Ovary (tissue), 10 donors: ENCODE data around the gene MEAK7. TPM values are rescaled to one million over a fixed set of nuclear protein-coding genes. Genes with fewer than 3 reads are reported as not detected.
A peak's percentile ranks its signal among the peaks of the same experiment; 100 is the strongest.

ENCODE experiments used
- DNase-seq, 5 donors: peaks; one replicate each; pipeline ENCODE4 v3.0.0-alpha.2; 2019 to 2020
- H3K27ac ChIP-seq, 2 donors: fragments of 200-600 bp; one replicate each; pipeline versions ENCODE4 v1.5.1 to v1.8.0; 2019 to 2022
- H3K27me3 ChIP-seq: fragments of 200-600 bp; one replicate; pipeline ENCODE4 v1.8.0; 2022
- H3K36me3 ChIP-seq: fragments of 200-600 bp; sonication (generic); one replicate; pipeline ENCODE4 v1.5.1; 2019
- H3K4me1 ChIP-seq: one replicate; pipeline ENCODE4 v1.8.1; 2013; ENCODE audit warnings: mild to moderate bottlenecking, moderate library complexity; ENCODE audit not compliant: insufficient read depth
- H3K4me3 ChIP-seq: fragments of 200-600 bp; sonication (generic); one replicate; pipeline ENCODE4 v1.5.1; 2017
- H3K9me3 ChIP-seq, 2 donors: fragments of 200-600 bp in 1 of 2; sonication (generic) in 1 of 2; one replicate each; pipeline versions ENCODE4 v1.5.1 to v1.8.1; 2013 to 2019; ENCODE audit warnings: mild to moderate bottlenecking in 1 of 2, moderate library complexity in 1 of 2
- EP300 ChIP-seq: sonication (generic); formaldehyde crosslinking; IDR thresholded peaks from one replicate; pipeline ENCODE4 v1.6.1; 2017; ENCODE audit warnings: antibody characterized with exemption
- POLR2A ChIP-seq: fragments of 450-650 bp; IDR thresholded peaks from one replicate; pipeline ENCODE4 v1.6.1; 2017; ENCODE audit warnings: antibody characterized with exemption, mild to moderate bottlenecking, moderate library complexity
- WGBS, 3 donors: extraction: QIAGEN DNeasy Blood & Tissue Kit in 1 of 3; methylation state at CpG; one replicate each; pipeline versions ENCODE4 v1.1.5 to v1.1.7; 2013 to 2017; 5-methylcytosine and 5-hydroxymethylcytosine counted together
- intact Hi-C, 4 donors: fragments of 100-400 bp; cut with DNase I; formaldehyde crosslinking; loops; one replicate each; pipeline versions ENCODE4 v1.11.0 to v1.15.1; 2022 to 2023
- long read RNA-seq, 3 donors: library from polyadenylated mRNA in 2 of 3; unstranded in 2 of 3; transcript quantifications; one replicate each; pipeline ENCODE4 v2.0.0 and lab custom pipeline, GENCODE V29; 2021 to 2026
- polyA plus RNA-seq, 2 donors: library from polyadenylated mRNA; stranded (reverse); fragments of 200-250 nt in 1 of 2; fragments of 350-450 nt in 1 of 2; fragmentation: Illumina TruSeq in 1 of 2; extraction: RNeasy Lipid Tissue Mini Kit (QIAGEN cat#74804) in 1 of 2; gene quantifications; one replicate each; pipeline ENCODE4 v1.2.3, GENCODE V29; 2013 to 2014
- total RNA-seq, 7 donors: library from RNA; depleted of rRNA in 2 of 7; stranded (reverse); fragments of >200 nt in 2 of 7; fragmentation: NEBNext Ultra II Directional in 3 of 7; extraction: Animal tissue kit (Norgen Biotek cat#: 25700) in 3 of 7; gene quantifications; one replicate each; pipeline versions ENCODE4 v1.1.0 to v1.2.4, GENCODE V29; 2016 to 2023
- TF ChIP-seq, protein P1 (sequence below), 3 donors: fragments of 450-650 bp in 2 of 3; fragments of 200-600 bp in 1 of 3; IDR thresholded peaks; one replicate each; pipeline versions ENCODE4 v1.5.1 to v1.8.0; 2016 to 2022; ENCODE audit warnings: antibody characterized with exemption in 3 of 3, mild to moderate bottlenecking in 1 of 3
- donor health status: DM: no; HTN: no; CAD: no; lungs with moderate emphysema.
- donor health status: DM: no; HTN: no; CAD: no.
- donor health status: Bipolar disorder and iron deficiency.
- donor health status: DM: yes; HTN: yes; CAD: no.
- donor health status: DM: no; HTN: no; CAD: no.
- donor health status: DM: yes; HTN: yes; CAD: no.

The MEAK7 gene
- total RNA-seq (10 to 100 TPM in 6 of 7 donors, 1 to 10 TPM in 1; 8.6 to 23.0 (median 19.2) TPM), polyA plus RNA-seq (10 to 100 TPM in 1 of 2 donors, 1 to 10 TPM in 1; 6.6 to 14.5 TPM)
- long read RNA-seq, donor 1, full-length matches to known transcripts = 24 of 66 reads
- long read RNA-seq, donor 1, partial matches to known transcripts = 24 of 66 reads
- long read RNA-seq, donor 1, other reads (novel, unspliced or antisense) = 18 of 66 reads
- long read RNA-seq, donor 2 = 0 reads
- long read RNA-seq, donor 3, full-length matches to known transcripts = 7 of 23 reads
- long read RNA-seq, donor 3, partial matches to known transcripts = 2 of 23 reads
- long read RNA-seq, donor 3, other reads (novel, unspliced or antisense) = 14 of 23 reads

- H3K4me1 ChIP-seq = peaks cover 13% of the 10 kb centered on the region
- TF ChIP-seq EP300 (no peak), POLR2A (peak; percentile 67)
- TF ChIP-seq, protein P1, sequence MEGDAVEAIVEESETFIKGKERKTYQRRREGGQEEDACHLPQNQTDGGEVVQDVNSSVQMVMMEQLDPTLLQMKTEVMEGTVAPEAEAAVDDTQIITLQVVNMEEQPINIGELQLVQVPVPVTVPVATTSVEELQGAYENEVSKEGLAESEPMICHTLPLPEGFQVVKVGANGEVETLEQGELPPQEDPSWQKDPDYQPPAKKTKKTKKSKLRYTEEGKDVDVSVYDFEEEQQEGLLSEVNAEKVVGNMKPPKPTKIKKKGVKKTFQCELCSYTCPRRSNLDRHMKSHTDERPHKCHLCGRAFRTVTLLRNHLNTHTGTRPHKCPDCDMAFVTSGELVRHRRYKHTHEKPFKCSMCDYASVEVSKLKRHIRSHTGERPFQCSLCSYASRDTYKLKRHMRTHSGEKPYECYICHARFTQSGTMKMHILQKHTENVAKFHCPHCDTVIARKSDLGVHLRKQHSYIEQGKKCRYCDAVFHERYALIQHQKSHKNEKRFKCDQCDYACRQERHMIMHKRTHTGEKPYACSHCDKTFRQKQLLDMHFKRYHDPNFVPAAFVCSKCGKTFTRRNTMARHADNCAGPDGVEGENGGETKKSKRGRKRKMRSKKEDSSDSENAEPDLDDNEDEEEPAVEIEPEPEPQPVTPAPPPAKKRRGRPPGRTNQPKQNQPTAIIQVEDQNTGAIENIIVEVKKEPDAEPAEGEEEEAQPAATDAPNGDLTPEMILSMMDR (IDR thresholded peaks at IDR 0.05) = peak in 1 of 3 donors; percentile 20
- 1 to 2% (median 1%) methylated on average over 34 to 45 of the region's 45 CpGs for WGBS, 3 donors
- DNase-seq = peak; percentile 98 to 100 (median 99)
- H3K27me3 ChIP-seq = no peaks in the 10 kb centered on the region
- intact Hi-C loops = no loop called here
- peak within 1 kb of the TSS; percentile 59 for H3K4me3 ChIP-seq
- peak within 1 kb of the TSS; percentile 60 to 73 for H3K27ac ChIP-seq
- H3K9me3 ChIP-seq = no peaks in the 10 kb centered on the region
- no peaks in the 10 kb centered on the region for H3K36me3 ChIP-seq
Observed at GRCh38 chr16:84504420-84505248, at the start of gene MEAK7. MEAK7 (minus strand) TSS chr16:84504659; CDS start chr16:84498086, 6,573 bp downstream.

- H3K9me3 ChIP-seq = no peaks in the 10 kb centered on the region
- H3K27me3 ChIP-seq = no peaks in the 10 kb centered on the region
- no peak for DNase-seq
- H3K36me3 ChIP-seq = no peaks in the 10 kb centered on the region
- WGBS, 3 donors = 90 to 93% (median 92%) methylated on average over 11 of the region's 11 CpGs
- H3K27ac ChIP-seq = no peak overlapping the region
- H3K4me3 ChIP-seq = no peak overlapping the region
- H3K4me1 ChIP-seq = no peaks in the 10 kb centered on the region
- TF ChIP-seq, protein P1 (IDR thresholded peaks at IDR 0.05) = no peak
- TF ChIP-seq POLR2A = no peak
- TF ChIP-seq EP300 = no peak
- intact Hi-C loops = no loop called here
Observed at GRCh38 chr16:84553873-84554399, 49.5 kb upstream of the MEAK7 start.

DNA sequence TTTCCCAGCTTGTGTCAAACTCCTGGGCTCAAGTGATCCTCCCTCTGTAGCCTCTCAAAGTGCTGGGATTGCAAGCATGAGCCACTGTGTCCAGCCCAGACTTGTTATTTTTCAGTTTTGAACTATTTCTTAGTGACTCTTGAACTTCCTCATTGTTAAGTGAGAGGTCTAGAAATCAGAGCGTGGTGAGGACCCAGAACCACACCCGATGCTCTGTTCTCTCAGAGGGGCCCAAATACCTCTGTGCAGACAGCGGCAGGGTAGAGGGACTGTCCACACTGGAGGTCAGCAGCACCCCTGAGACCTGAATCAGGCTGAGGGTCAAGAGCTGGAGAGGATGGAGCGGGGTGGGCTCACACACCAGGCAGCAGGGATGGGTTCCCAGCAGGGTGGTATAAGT is 47.7 kb upstream of the MEAK7 start:
- TF ChIP-seq POLR2A = no peak
- TF ChIP-seq, protein P1 (IDR thresholded peaks at IDR 0.05) = no peak
- no peak for TF ChIP-seq EP300
- DNase-seq = no peak
- Histone ChIP-seq H3K27me3 (no peaks in the 10 kb centered on the region), H3K36me3 (no peaks in the 10 kb centered on the region), H3K27ac (no peak overlapping the region), H3K9me3 (no peaks in the 10 kb centered on the region), H3K4me3 (no peak overlapping the region), H3K4me1 (no peaks in the 10 kb centered on the region)
- intact Hi-C loops = no loop called here
- WGBS, 3 donors = 72 to 76% (median 73%) methylated on average over 4 of the region's 4 CpGs

DNA sequence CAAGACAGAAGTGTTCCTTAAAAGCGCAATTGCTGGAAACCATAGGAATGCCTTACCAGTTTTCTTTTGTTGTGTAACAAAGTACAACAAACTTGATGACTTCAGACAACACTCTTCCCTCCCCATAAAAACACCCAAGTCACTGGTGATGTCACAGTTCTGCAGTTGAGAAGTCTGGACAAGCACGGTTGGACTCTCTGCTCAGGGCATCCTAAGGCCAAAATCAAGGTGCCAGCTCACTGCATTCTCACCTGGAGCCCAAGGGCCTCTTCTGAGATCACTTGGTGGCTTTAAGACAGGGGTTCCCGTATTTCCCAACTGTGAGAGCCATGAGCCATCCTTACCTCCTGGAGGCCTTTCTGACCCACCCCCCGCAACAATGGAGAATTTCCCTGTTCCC is 45.6 kb upstream of the MEAK7 start:
- Histone ChIP-seq H3K4me3 (no peak overlapping the region), H3K4me1 (no peaks in the 10 kb centered on the region), H3K27ac (no peak overlapping the region), H3K27me3 (no peaks in the 10 kb centered on the region), H3K9me3 (no peaks in the 10 kb centered on the region), H3K36me3 (no peaks in the 10 kb centered on the region)
- intact Hi-C loops = no loop called here
- TF ChIP-seq, protein P1 (IDR thresholded peaks at IDR 0.05) = no peak
- TF ChIP-seq EP300 (no peak), POLR2A (no peak)
- 72 to 73% (median 72%) methylated on average over 4 of the region's 4 CpGs for WGBS, 3 donors
- DNase-seq = no peak
